ENCODE measurements around the gene BMAL1.

The BMAL1 gene

DNA sequence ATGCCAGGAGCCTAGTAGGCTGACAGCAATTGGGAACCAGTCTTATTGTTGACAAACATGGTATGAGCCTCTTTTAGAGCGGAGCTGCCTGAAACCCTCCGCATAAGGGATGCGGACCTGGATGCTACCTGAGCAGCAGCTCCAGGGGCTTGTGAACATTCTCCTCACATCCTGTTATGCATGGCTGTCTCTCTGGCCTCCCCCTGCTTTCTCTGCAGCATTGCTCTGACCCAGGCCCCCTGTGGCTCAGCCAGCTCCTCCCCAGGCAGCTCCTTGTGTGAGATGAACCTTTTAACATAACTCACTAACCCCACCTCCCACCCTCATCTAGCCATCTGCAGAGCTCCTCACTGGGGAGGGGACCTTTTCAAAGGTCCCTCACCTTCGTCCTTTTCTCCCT is 6.0 kb downstream of the BMAL1 start:
- Histone ChIP-seq H3K36me3 (ENCODE audit: control insufficient read depth, insufficient read depth, low read length) (peaks cover 1% of the 10 kb centered on the region; the same call in 1 of the 2 replicates), H3K27me3 (replicated peaks; ENCODE audit: control insufficient read depth, insufficient read depth, low read length) (no peaks in the 10 kb centered on the region), H3K4me3 (replicated peaks; ENCODE audit: low read depth, low read length) (no peak overlapping the region)
- TF ChIP-seq, protein P1, sequence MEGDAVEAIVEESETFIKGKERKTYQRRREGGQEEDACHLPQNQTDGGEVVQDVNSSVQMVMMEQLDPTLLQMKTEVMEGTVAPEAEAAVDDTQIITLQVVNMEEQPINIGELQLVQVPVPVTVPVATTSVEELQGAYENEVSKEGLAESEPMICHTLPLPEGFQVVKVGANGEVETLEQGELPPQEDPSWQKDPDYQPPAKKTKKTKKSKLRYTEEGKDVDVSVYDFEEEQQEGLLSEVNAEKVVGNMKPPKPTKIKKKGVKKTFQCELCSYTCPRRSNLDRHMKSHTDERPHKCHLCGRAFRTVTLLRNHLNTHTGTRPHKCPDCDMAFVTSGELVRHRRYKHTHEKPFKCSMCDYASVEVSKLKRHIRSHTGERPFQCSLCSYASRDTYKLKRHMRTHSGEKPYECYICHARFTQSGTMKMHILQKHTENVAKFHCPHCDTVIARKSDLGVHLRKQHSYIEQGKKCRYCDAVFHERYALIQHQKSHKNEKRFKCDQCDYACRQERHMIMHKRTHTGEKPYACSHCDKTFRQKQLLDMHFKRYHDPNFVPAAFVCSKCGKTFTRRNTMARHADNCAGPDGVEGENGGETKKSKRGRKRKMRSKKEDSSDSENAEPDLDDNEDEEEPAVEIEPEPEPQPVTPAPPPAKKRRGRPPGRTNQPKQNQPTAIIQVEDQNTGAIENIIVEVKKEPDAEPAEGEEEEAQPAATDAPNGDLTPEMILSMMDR (IDR thresholded peaks at IDR 0.05; ENCODE audit: insufficient read depth, low read length, poor library complexity, severe bottlenecking): no peak
- no peak for DNase-seq (ENCODE audit: extremely low read depth, insufficient read length)

DNA sequence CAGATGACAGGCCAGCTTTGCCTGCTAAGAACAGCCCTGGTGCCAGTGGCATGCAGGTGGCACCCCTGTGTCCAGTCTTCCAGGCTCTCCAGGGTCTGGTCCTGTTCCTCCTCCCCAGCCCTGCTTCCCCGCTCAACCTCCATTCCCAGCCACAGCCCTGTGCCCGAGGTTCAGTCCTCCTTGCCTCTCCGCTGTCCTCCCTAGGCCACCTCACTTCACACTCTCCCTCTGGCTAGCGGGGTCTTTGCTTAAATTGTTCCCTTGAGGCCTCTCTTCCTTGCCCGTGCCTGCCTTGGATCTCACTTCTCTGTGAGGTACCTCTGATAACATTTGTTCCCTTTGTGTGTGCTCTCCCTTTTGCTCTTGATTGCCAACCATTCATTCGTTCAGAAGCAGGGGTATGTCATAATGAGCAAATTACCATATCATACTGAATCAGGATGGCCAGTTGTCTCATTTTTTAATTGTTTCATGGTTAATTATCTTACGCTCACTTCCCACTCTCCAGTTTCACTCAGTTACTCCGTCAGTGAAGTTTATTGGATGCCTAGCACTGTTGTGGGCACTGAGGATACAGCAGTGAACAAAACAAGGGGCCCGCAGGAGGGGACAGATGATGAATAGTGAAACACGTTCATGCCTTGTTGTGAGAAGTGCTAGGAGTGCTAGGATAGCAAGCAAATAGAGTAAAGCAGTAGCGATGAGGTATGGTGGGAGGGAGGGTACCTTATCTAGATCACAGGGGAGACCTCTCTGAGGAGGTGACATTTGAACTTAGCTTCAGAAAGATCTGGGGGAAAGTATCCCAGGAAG is 7.4 kb downstream of the BMAL1 start:
- Histone ChIP-seq H3K27me3 (replicated peaks; ENCODE audit: control insufficient read depth, insufficient read depth, low read length) (no peaks in the 10 kb centered on the region), H3K36me3 (ENCODE audit: control insufficient read depth, insufficient read depth, low read length) (peaks cover 1% of the 10 kb centered on the region), H3K4me3 (replicated peaks; ENCODE audit: low read depth, low read length) (no peak overlapping the region)
- TF ChIP-seq, protein P1 (IDR thresholded peaks at IDR 0.05; ENCODE audit: insufficient read depth, low read length, poor library complexity, severe bottlenecking): no peak
- no peak for DNase-seq (ENCODE audit: extremely low read depth, insufficient read length)

DNA sequence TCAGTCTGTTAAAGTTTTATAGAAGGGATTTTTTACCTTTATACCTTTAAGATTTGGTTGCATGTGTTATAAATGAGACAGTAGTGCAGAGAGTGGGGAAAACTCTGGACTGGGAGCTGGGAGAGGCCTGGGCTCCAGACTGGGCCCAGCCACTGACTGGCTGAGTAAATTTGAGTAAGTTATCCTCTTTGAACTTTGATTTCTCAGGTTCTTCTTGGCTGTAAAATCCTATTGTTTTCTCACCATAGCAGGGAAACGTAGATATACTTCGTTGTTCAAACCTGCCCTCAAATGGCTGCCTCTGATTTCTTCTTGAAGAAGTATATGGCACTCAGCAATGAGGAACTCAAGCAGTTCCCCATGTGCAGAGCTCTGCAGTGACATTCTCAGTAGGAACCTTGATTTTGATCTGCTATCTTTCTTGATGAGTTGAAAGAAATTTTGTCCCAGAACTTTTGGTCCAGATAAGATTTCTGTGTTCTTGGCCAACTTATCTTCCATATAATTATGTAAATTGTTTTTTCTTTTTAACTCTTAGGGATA is 8.8 kb downstream of the BMAL1 start:
- TF ChIP-seq, protein P1 (IDR thresholded peaks at IDR 0.05; ENCODE audit: insufficient read depth, low read length, poor library complexity, severe bottlenecking): no peak
- DNase-seq (ENCODE audit: extremely low read depth, insufficient read length): no peak
- peaks cover 1% of the 10 kb centered on the region for H3K36me3 ChIP-seq (ENCODE audit: control insufficient read depth, insufficient read depth, low read length)
- no peak overlapping the region for H3K4me3 ChIP-seq (replicated peaks; ENCODE audit: low read depth, low read length)
- no peaks in the 10 kb centered on the region for H3K27me3 ChIP-seq (replicated peaks; ENCODE audit: control insufficient read depth, insufficient read depth, low read length)

DNA sequence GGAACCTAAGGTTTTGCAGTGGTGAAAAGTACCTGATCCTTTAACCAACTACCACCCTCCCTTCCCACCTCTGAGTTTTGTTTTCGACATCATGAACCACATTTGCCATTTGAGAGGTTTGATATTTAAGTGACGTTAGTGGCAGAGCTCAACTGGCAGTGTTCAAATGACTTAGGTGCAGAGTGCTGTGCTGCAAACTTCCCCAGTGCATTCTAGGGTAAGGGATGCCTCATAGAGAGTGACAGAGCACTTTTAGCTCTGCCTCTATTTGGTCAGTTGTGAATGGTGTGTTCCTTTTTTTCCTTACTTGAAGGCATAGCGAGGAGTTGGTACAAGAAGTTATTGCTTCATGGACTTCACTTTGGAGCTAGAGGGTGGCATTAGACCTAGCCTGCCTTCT is 9.4 kb downstream of the BMAL1 start:
- Histone ChIP-seq H3K4me3 (replicated peaks; ENCODE audit: low read depth, low read length) (no peak overlapping the region), H3K36me3 (ENCODE audit: control insufficient read depth, insufficient read depth, low read length) (peaks cover 1% of the 10 kb centered on the region), H3K27me3 (replicated peaks; ENCODE audit: control insufficient read depth, insufficient read depth, low read length) (no peaks in the 10 kb centered on the region)
- DNase-seq (ENCODE audit: extremely low read depth, insufficient read length): no peak
- TF ChIP-seq, protein P1 (IDR thresholded peaks at IDR 0.05; ENCODE audit: insufficient read depth, low read length, poor library complexity, severe bottlenecking): no peak

DNA sequence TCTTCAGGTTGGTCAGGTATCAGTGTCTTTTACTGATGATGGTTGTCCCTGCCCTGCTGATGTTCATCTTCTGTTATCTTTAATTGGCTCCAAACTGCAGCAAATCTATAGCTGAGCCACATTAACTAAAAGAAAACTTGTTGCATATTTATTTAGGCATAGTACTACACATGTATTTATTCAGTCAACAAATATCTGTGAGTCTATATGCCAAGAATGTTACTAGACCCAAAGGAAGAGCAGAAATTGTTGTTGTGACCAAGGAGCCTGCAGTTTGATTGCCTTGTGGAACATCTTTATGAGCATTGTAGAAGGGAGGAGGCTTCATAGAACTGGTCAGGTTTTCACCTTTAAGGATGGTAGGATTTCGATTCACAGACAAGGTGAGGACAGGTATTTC is 10.1 kb downstream of the BMAL1 start:
- TF ChIP-seq, protein P1 (IDR thresholded peaks at IDR 0.05; ENCODE audit: insufficient read depth, low read length, poor library complexity, severe bottlenecking): no peak
- Histone ChIP-seq H3K4me3 (replicated peaks; ENCODE audit: low read depth, low read length) (no peak overlapping the region), H3K27me3 (replicated peaks; ENCODE audit: control insufficient read depth, insufficient read depth, low read length) (no peaks in the 10 kb centered on the region), H3K36me3 (ENCODE audit: control insufficient read depth, insufficient read depth, low read length) (peaks cover 1% of the 10 kb centered on the region)
- no peak for DNase-seq (ENCODE audit: extremely low read depth, insufficient read length)

Measured in GM06990 (cell line).